OCI-LY7 (cell line): ENCODE data around the gene MRPL44.

Experiments used
- EZH2phosphoT487 ChIP-seq: fragments of 200-600 bp; sonication (generic); IDR thresholded peaks from 2 replicates; pipeline ENCODE4 v1.6.1; 2018; ENCODE audit warnings: low read depth, borderline replicate concordance, mild to moderate bottlenecking, mixed run types, antibody characterized with exemption, low read length, moderate library complexity, mixed read lengths
- TF ChIP-seq, protein P1 (sequence below): fragments of 200-600 bp; sonication (generic); conservative IDR thresholded peaks from 2 replicates; pipeline ENCODE4 v1.5.1; 2014; ENCODE audit warnings: mild to moderate bottlenecking, antibody characterized with exemption, low read length, moderate library complexity, mixed read lengths

DNA sequence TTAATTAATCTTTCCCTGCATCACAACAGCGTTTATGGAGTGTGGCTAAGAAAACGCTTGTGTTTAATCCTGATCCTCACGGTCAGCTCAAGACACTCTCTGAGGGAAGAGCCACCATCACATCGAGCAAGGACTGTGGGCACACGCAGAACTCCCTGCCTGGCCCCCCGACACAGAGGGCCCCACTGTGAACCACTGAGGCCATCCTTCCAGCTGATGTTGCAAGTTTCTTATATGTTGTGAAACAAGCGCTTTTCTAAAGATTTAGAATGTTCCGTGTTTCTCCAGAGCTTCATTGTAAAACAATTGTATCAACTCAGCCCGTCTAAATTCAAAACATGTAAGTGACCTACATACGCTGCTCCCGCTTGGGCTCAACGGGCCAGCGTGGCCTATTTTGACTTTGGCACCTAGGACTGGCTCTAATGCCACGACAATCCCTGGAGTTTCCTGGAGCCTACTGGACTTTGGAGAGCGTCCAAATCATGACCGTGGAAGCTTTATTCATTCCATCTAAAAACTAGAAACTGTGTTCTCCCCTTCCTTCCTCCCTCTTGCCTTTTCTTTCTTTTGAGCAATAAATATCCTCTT is 46.9 kb downstream of the MRPL44 start:
- TF ChIP-seq, protein P1, sequence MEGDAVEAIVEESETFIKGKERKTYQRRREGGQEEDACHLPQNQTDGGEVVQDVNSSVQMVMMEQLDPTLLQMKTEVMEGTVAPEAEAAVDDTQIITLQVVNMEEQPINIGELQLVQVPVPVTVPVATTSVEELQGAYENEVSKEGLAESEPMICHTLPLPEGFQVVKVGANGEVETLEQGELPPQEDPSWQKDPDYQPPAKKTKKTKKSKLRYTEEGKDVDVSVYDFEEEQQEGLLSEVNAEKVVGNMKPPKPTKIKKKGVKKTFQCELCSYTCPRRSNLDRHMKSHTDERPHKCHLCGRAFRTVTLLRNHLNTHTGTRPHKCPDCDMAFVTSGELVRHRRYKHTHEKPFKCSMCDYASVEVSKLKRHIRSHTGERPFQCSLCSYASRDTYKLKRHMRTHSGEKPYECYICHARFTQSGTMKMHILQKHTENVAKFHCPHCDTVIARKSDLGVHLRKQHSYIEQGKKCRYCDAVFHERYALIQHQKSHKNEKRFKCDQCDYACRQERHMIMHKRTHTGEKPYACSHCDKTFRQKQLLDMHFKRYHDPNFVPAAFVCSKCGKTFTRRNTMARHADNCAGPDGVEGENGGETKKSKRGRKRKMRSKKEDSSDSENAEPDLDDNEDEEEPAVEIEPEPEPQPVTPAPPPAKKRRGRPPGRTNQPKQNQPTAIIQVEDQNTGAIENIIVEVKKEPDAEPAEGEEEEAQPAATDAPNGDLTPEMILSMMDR: no peak
- no peak for TF ChIP-seq EZH2phosphoT487
